HG02938 (cell line): ENCODE measurements around the gene COL2A1.

Experiments used
- ATAC-seq: cut with Tn5 transposase; IDR thresholded peaks from one replicate; pipeline ENCODE4 v1.9.1; 2021; ENCODE audit warnings: mild to moderate bottlenecking, moderate library complexity; ENCODE audit not compliant: unreplicated experiment

The COL2A1 gene

GRCh38 chr12:48031135-48031960 is 27.1 kb upstream of the COL2A1 start:
- ATAC-seq: no peak

- no peak for ATAC-seq
Measured at GRCh38 chr12:48030173-48030650, 25.9 kb upstream of the COL2A1 start.

- ATAC-seq: no peak
Measured at GRCh38 chr12:48029491-48030172, 25.4 kb upstream of the COL2A1 start.

DNA sequence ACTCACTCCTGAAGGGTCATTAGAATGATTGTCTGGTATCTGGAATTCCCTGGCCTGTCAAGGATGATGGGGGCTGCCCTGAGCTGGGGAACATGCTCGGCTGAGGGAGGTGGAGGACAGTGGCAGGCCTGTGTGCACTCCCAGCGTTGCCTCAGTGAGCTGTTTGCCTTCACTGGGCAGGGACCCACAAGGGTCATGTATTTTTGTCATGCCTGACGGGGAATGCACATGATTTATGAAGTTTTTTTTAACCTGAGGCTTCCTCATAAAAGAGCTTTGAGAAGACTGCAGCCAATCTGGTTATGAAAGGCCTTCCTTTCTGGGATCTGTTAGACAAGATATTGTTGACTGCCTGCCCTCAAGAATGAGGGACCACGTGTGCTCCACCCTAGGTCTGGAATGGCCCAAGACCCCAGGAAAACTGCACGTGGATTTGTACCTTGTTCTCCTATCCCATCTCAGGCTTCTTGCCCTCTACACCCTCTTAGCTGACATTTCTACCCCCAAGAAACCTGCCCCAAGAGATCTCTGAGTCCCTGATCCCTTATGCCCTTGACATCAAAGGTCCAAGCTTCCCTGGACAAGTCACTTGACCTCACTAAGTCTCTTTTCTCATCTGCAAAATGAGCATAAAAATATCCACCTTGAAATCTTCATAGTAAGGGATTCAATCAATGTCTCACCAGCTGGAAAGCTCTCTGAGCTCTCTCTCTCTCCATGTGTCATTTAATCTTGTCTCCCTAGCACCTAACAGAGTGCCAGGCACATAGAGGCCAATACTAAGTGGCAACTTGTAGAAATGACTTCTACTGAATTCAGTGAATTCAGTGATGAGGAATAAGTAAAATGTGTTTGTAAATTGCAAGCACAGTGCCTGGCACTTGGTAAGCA is 24.5 kb upstream of the COL2A1 start:
- no peak for ATAC-seq

DNA sequence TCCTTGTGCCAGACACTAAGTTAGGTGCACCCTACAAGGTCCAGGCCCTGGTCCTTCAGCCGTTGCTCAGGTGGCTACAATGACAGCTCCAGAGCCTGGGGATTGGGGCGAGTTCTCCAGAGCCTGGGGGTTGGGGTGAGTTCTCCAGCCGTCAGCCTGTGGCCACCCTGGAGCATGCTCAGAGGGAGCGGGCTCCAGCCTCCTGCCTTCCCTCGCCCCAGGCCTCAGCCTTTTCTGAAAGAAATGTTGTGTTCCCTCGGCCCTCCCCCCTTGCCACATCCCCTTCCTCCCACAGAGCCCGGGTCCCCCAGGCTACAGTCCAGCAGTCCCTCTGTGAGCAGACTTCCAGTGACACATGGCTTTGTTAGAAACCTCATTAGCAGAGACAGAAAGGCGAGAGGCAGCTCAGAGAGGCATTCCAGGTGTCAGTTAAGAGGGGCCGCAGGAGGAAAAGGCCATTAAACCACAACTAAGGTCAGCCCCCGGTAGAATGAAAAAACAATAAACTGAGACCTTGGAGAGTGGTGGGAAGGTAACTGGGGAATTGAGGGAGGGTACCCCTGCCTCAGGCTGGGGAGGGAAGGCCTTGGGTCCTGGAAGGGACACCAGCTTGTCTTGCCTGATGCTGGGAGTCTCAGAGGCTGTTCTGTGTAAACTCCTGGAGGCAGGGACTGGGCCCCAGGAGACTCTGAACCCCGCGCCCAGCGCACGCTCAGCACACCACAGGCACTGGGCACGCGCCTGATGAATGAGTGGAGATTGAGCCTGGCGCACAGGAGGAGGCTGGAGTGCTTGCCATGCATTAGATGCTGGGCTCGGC is 23.1 kb upstream of the COL2A1 start:
- no peak for ATAC-seq

DNA sequence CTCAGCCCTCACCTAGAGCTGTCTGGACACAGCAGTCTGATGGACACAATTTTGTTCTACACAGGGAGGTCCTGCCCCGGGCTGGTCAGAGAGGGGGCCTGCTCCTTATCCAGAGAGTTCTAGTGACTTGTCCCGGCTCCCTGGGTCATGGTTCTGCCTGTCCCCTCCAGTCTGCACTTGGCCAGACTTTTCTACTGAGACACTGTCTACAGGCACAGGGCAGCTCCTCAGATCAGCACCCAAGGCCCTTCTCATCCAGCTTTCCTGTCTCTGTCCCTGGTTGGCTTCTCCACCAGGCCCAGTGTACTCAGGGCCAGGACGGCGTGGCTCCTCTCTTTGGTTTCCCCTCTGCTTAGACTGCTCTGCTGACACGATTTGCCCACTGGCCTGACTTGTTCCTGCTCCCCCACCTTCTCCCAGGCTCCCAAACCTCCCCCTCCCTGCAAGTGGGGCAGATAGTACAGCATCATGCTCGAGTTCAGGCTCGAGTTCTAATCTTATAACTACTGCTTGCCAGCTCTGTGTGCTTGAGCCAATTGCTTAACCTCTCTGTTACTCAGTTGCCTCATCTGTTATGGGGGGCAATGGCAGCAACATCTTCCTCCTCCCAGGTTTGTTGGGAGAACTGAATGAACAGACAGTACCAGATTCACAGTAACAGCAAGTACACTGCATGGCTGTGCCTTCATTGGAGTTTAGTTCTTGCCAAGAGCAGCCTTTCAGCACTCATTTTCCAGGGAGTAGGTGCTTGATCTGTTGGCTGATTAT is 22.0 kb upstream of the COL2A1 start:
- ATAC-seq: no peak

GRCh38 chr12:48025281-48025680 is 21.0 kb upstream of the COL2A1 start:
- ATAC-seq: no peak

DNA sequence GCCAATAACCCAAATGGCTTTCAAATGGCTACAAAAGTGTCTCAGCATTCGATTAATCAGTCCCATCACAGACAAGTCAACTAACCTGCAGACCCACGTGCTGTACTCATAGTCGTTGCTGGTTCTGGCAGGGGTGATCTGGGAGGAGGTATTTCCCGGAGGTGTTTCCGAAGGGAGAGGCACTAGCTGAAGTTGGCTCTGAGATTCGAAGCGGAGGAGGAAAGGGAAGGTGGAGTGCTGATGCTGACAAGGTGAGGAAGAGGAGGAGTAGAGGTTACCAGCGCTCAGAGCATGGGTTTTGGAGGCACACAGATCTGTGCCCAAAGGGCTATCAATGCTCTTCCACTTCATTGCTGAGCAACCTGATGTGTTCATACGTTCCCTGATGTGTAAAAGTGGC is 20.5 kb upstream of the COL2A1 start:
- no peak for ATAC-seq

DNA sequence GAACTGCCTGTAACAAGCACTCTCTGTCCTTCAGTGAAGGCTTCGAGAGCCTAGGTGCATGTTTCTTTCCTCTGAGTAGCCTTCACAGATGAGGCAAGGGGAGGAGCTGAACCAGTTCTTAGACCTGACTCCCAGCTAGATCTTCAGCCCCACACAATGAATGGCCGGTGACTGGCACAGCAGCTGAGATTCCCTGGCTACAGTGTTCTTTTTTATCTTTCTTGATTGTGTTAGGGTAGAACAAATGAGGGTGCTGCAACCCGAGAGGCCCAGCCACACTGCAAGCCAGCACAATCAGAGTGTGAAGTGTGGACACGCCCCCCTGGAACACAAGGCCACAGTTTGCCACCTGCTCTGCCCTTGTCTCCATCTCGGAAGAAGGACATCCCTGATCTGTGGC is 19.1 kb upstream of the COL2A1 start:
- no peak for ATAC-seq

- ATAC-seq: no peak
Measured at GRCh38 chr12:48022676-48023385, 18.6 kb upstream of the COL2A1 start.

- ATAC-seq: no peak
Measured at GRCh38 chr12:48022180-48022521, 17.9 kb upstream of the COL2A1 start.

- ATAC-seq: no peak
Measured at GRCh38 chr12:48021485-48022179, 17.4 kb upstream of the COL2A1 start.

GRCh38 chr12:48019639-48020265 is 15.5 kb upstream of the COL2A1 start:
- no peak for ATAC-seq

DNA sequence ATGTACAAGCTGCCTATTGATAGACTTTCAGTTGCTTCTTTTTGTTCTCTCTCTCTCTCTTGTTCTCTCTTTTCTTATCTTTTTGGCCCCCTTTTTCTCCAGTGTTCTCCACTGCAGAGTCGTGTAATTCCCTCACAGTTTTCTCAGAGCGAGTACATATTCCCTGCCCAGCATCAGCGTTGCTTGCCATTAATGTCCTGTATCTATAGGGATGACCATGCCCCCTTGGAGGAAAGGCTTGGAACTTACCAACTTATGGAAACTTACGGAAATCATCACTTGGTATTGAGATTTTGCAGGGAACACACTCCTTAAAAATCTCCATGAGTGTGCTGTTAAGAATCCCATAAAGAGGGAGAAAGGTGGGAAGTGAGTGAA is 14.3 kb upstream of the COL2A1 start:
- ATAC-seq: no peak

GRCh38 chr12:48017921-48018617 is 13.8 kb upstream of the COL2A1 start:
- no peak for ATAC-seq

DNA sequence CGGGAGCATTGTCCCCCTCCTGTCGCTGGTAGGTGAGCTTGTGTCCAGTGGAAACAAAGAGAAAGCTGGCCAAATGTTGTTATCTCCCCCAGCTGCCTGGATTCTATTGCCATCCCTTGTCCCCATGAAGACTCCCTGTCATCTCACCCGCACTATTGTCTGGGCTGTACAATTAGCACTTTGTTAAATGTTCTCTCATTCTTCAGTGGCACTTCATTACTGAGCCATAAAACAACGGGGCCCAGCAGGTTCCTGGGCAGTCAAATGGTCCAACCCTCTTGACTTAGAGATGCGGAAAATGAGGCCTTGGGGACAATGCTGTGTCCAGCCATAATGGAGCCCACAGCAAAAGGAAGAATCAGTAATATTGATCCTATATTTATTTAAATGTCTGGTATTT is 13.2 kb upstream of the COL2A1 start:
- ATAC-seq: no peak

DNA sequence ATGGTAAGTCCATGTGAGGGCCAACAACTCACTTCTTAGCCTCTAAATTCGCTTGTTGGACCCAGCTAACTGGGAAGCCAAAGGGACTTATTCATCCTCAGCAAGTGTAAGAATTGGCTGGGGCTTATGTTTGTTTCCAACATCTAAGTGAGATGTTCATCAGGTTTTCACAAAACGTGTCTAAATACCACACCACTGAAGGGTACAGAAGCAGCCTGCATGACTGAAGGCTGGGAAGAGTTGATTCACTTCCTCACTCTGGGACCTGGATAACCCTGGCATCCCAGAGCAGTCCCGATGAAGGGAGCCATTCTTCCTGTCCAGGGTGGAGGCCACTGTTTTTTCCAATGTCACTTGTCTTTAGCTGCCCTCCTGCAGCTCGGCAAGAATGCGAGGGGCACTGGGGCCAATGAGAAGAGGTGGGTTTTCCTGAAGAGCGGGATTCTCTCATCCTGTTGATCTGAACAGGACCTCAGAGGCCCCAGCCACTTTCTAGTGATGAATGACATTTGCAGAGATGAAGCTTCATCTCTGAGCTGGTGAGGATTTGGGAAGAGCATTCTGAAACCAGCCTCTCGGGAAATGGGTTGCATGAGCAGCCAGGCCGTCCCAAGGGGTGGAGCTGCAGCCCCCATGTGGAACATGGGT is 12.2 kb upstream of the COL2A1 start:
- no peak for ATAC-seq
